ENCODE data around the gene RDH5.

The RDH5 gene

GRCh38 chr12:55728186-55728938 is 8.2 kb downstream of the RDH5 start:
- DNase-seq (ENCODE audit: low read depth in 1 of 2, low spot score in 1 of 2) = no peak

- peak; percentile 51 to 66 for DNase-seq (ENCODE audit: low read depth in 1 of 2, low spot score in 1 of 2)
Observed at GRCh38 chr12:55728939-55729818, 9.0 kb downstream of the RDH5 start, which contains the start of gene CD63. CD63 (minus strand) TSS chr12:55729009; CDS start chr12:55728341, 668 bp downstream.

- DNase-seq (ENCODE audit: low read depth in 1 of 2, low spot score in 1 of 2) = no peak
Observed at GRCh38 chr12:55729819-55730818, 9.9 kb downstream of the RDH5 start.

GRCh38 chr12:55732288-55732687 is 12.1 kb downstream of the RDH5 start:
- no peak for DNase-seq (ENCODE audit: low read depth in 1 of 2, low spot score in 1 of 2)

- DNase-seq (ENCODE audit: low read depth in 1 of 2, low spot score in 1 of 2) = no peak
Observed at GRCh38 chr12:55733021-55733555, 12.9 kb downstream of the RDH5 start.

- DNase-seq (ENCODE audit: low read depth in 1 of 2, low spot score in 1 of 2) = no peak
Observed at GRCh38 chr12:55733858-55734257, 13.7 kb downstream of the RDH5 start.

- no peak for DNase-seq (ENCODE audit: low read depth in 1 of 2, low spot score in 1 of 2)
Observed at GRCh38 chr12:55734595-55734994, 14.4 kb downstream of the RDH5 start.

DNA sequence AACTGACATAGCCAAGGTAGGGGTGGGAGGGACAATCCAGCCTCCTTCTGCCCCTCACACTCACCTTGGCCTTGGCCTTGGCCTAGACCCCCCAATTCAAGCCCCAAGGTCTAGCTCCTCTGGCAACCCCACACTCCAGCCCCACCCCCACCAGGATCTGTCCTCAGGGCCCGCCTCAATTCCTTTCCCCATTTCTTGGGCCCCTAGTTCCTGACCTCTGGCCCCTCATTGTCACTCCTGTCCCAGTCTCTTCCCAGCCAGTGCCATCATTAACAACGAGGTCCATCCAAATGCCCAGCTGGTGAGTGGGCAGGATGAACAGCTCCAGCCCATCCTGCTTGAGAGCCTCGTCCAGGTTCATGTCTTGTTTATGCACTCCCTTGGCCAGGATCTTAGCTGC is 15.9 kb downstream of the RDH5 start:
- no peak for DNase-seq (ENCODE audit: low read depth in 1 of 2, low spot score in 1 of 2)

GRCh38 chr12:55736780-55737580 is 16.8 kb downstream of the RDH5 start:
- DNase-seq (ENCODE audit: low read depth in 1 of 2, low spot score in 1 of 2) = no peak

GRCh38 chr12:55737581-55738122 is 17.5 kb downstream of the RDH5 start:
- DNase-seq (ENCODE audit: low read depth in 1 of 2, low spot score in 1 of 2) = no peak

GRCh38 chr12:55738123-55739024 is 18.2 kb downstream of the RDH5 start:
- DNase-seq (ENCODE audit: low read depth in 1 of 2, low spot score in 1 of 2) = peak; percentile 49 to 84

GRCh38 chr12:55739025-55739378 is 18.8 kb downstream of the RDH5 start:
- DNase-seq (ENCODE audit: low read depth in 1 of 2, low spot score in 1 of 2) = no peak

- DNase-seq (ENCODE audit: low read depth in 1 of 2, low spot score in 1 of 2) = no peak
Observed at GRCh38 chr12:55741931-55742680, 21.9 kb downstream of the RDH5 start.

GRCh38 chr12:55742719-55743405 is 22.7 kb downstream of the RDH5 start, which contains the start of gene GDF11:
GDF11 (plus strand) TSS chr12:55743122; CDS start chr12:55743317, 195 bp downstream.
- DNase-seq (ENCODE audit: low read depth in 1 of 2, low spot score in 1 of 2) = peak; percentile 50 to 60

- DNase-seq (ENCODE audit: low read depth in 1 of 2, low spot score in 1 of 2) = no peak
Observed at GRCh38 chr12:55743406-55744339, 23.5 kb downstream of the RDH5 start.
